ENCODE results near the gene PTGIS.
"Not testable (repeated sequence)": the region's sequence is repeated elsewhere in the genome, so short reads cannot be mapped to it uniquely, and the experiment has no call there.

PTGIS gene

GRCh38 chr20:49579874-49580812 is 12.2 kb upstream of the PTGIS start:
- no peak for DNase-seq (ENCODE audit: low read depth)

GRCh38 chr20:49579195-49579594 is 11.3 kb upstream of the PTGIS start:
- DNase-seq (ENCODE audit: low read depth) = no peak

GRCh38 chr20:49578436-49578835 is 10.5 kb upstream of the PTGIS start:
- DNase-seq (ENCODE audit: low read depth) = no peak

- DNase-seq (ENCODE audit: low read depth) = no peak
These were observed 7.7 kb upstream of the PTGIS start for GRCh38 chr20:49575551-49576060.

- DNase-seq (ENCODE audit: low read depth) = no peak
These were observed 6.0 kb upstream of the PTGIS start for GRCh38 chr20:49573900-49574416.

- DNase-seq (ENCODE audit: low read depth) = no peak
These were observed 4.9 kb upstream of the PTGIS start for GRCh38 chr20:49572857-49573256.

GRCh38 chr20:49571553-49571835 is 3.6 kb upstream of the PTGIS start:
- no peak for DNase-seq (ENCODE audit: low read depth)

- no peak for DNase-seq (ENCODE audit: low read depth)
These were observed 3.1 kb upstream of the PTGIS start for GRCh38 chr20:49570828-49571552.

GRCh38 chr20:49570161-49570827 is 2.4 kb upstream of the PTGIS start:
- no peak for DNase-seq (ENCODE audit: low read depth)

- DNase-seq (ENCODE audit: low read depth) = no peak
These were observed 1.6 kb upstream of the PTGIS start for GRCh38 chr20:49569411-49570115.

- DNase-seq (ENCODE audit: low read depth) = no peak
These were observed 578 bp upstream of the PTGIS start for GRCh38 chr20:49568278-49569151.

GRCh38 chr20:49566401-49567364 is 1.3 kb downstream of the PTGIS start:
- no peak for DNase-seq (ENCODE audit: low read depth)

GRCh38 chr20:49564991-49565390 is 2.9 kb downstream of the PTGIS start:
- DNase-seq (ENCODE audit: low read depth) = not testable (repeated sequence)

- DNase-seq (ENCODE audit: low read depth) = no peak
These were observed 4.6 kb downstream of the PTGIS start for GRCh38 chr20:49563015-49563980.

- no peak for DNase-seq (ENCODE audit: low read depth)
These were observed 5.5 kb downstream of the PTGIS start for GRCh38 chr20:49562311-49563014.

GRCh38 chr20:49561806-49562205 is 6.1 kb downstream of the PTGIS start:
- no peak for DNase-seq (ENCODE audit: low read depth)

GRCh38 chr20:49561256-49561655 is 6.7 kb downstream of the PTGIS start:
- DNase-seq (ENCODE audit: low read depth) = no peak

GRCh38 chr20:49560646-49561045 is 7.3 kb downstream of the PTGIS start:
- DNase-seq (ENCODE audit: low read depth) = no peak

Measured in stimulated activated CD8-positive, alpha-beta memory T cell treated with anti-CD3 and anti-CD28 coated beads, Interleukin-7, amount 100 ng/mL, for 24 hours (primary cell).